HS-27A (cell line): ENCODE measurements around the gene IPP.
"Not testable (repeated sequence)": the region's sequence is repeated elsewhere in the genome, so short reads cannot be mapped to it uniquely, and the experiment has no call there.

Source experiments
- DNase-seq: peaks from one replicate; pipeline ENCODE4 v3.0.0-alpha.2; 2012; ENCODE audit warnings: low read depth, missing footprints

The IPP gene

GRCh38 chr1:45684402-45684801, 66.1 kb downstream of the IPP start:
- no peak for DNase-seq

GRCh38 chr1:45682942-45683341, 67.5 kb downstream of the IPP start:
- DNase-seq, result no peak

DNA sequence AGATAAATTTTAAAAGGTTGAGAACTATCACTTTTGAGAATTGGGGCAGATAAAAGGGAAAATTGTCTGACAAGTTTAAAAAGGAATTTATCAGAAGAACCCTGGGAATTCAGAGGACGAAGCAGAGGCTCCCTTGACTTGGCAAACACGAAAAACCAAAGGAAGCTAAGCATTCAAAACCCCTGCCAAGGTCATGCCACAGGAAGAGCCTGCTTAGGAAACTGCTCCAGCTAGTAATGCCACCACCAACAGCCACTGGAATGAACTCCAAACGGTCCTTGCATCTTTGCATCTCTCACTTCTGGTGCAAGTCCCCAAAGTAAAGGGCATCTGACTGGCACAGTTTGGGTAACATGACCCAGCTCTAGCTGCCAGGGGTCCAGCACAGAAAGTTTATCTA, 71.3 kb downstream of the IPP start:
- peak; percentile 33 for DNase-seq

- DNase-seq, result no peak
Measured at GRCh38 chr1:45678489-45678888, 72.0 kb downstream of the IPP start.

GRCh38 chr1:45677751-45678245, 72.7 kb downstream of the IPP start:
- DNase-seq, result no peak

- not testable (repeated sequence) for DNase-seq
Measured at GRCh38 chr1:45676553-45676952, 73.9 kb downstream of the IPP start.

DNA sequence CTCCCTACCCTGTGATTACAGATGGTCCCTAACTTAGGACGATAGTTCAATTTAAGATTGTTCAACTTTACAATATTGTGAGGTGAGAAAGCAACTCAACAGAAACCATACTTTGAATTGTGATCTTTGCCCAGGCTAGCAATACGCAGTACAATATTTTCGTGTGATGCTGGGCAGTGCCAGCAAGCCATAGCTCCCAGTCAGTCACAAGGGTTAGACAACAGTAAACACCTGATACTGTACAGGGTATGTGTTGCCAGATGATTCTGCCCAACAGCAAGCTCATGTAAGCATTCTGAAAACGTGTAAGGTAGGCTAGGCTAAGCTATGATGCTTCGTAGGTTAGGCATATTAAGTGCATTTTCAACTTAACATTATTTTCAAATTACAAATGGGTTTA, 76.0 kb downstream of the IPP start:
- DNase-seq, result no peak

GRCh38 chr1:45673956-45674355, 76.5 kb downstream of the IPP start:
- no peak for DNase-seq

DNA sequence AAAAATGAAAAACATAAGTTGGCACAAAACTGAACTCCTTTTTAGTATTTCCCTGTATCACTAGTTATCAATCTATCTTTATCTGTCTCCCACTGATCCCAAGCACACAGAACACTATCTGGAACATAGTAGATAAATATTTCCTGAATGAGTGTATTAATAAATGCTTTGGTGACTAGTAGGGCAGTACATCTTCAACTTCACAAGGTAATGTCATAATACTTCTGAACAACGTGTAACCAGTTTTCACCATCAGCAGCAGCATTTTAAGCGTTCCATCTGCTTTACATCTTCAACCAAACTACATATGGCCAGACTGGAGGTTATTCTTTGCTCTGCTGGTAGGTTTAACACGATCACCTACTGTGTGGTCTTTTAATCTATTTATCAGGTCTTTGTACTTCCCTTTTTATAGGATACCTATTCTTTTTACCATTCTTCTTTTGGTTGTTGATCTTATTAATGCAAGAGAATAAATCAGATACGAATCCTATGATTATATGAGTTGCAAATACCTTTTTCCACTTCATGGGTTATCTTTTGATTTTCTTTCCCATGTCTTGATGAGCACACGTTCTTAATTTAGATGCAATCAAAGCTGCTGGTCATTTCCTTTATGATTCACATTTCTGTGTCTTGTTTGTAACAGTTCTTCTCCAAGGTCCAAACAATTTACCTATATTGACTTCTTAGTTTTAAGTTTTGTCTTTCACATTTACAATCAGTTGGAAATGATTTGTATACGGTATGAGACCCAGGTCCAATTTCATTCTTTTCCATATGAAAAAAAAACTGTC, 80.4 kb downstream of the IPP start:
- no peak for DNase-seq

DNA sequence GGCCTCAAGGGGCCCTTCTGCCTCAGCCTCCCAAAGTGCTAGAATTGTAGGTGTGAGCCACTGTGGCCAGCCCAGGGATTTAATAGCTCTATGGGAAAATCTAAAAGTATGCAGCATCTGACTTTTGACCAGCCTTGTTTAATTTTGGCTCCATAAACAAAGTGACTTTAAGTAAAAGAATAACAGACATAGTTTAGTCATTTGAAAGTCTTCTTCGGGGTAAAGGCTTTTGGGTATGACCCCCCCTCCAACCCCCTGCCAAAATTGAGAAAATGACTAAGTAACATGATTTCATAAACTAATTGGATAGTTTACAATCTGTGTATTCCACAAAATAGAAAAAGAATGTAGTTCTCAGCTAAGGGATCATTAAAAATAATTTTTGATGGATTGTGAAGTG, 81.1 kb downstream of the IPP start:
- DNase-seq, result no peak

DNA sequence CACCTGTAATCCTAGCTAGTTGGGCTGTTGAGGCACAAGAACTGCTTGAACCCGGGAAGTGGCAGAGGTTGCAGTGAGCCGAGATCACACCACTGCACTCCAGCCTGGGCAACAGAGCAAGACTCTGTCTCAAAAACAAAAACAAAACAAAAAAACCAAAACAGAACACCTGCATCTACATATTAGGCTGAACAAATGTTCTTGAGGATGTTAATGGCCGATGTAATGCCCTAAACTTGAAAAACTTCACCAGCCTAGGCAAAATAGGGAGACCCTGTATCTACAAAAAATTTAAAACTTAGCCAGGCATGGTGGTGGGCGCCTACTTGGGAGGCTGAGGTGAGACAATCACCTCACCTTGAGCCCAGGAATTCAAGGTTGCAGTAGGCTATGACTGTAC, 81.9 kb downstream of the IPP start:
- DNase-seq, result no peak

DNA sequence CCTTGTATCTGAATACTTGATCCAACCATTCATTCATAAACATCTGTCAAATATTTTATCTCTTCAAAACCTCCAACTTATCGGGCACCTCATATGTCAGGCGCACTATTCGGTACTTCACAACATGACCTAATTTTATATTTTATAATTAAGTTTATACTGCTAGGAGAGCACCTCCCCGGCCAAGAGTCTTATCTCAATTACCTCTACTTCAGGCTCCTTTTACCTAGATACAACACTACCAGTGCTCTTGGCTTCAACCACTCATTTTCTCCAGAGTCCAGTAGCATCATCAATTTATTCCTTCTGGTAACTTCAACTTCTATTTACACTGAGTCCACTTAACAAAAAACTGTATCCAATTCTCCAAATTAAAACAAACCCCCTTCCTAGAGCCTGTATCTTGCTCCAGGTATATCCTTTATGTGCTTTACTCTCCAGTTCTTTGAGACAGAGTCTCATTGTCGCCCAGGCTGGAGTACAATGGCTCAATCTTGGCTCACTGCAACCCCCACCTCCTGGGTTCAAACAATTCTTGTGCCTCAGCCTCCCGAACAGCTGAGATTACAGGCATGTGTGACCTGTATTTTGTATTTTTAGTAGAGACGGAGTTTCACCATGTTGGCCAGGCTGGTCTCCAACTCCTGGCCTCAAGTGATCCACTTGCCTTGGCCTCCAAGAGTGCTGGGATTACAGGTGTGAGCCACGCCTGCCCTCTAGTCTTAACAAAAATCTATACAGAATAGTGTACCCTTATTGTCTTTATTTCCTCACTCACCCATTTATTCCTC, 82.9 kb downstream of the IPP start:
- DNase-seq, result no peak

- no peak for DNase-seq
Measured at GRCh38 chr1:45666836-45667235, 83.6 kb downstream of the IPP start.

DNA sequence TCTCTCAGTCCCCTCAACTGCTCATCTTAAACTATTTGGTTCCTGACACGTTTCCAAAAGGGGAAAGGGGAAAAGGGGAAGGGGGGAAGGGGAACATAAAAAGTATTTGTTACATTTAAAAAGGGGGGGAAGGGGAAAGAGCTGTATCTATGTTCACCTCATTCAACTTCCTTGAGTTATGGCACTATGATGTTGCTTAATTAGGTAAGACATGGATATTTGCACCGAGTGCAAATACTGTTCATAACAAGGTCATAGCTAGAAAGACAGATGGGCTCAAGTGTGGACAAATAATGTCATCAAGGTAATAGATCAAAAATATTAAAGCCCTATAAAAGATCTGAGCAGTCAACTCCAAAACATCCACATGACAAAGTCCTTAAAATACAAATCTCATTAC, 90.1 kb downstream of the IPP start:
- no peak for DNase-seq

DNA sequence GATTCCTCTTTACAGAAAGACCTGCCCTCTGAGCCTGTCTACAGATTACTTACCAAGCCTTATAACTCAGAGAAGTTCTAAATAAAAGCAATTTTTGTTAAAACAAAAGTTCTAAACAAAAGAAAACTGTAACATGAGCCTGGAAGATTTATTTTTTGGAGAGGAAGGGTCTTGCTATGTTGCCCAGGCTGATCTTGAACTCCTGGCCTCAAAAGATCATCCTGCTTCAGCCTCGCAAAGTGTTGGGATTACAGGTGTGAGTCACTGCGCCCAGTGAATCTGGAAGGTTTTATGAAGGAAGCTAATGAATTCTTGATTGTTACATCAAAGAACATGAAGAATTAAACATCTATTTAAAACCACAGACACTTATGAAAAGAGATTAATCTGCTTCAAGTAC, 91.2 kb downstream of the IPP start:
- DNase-seq, result no peak

GRCh38 chr1:45658171-45658570, 92.3 kb downstream of the IPP start:
- DNase-seq, result no peak

DNA sequence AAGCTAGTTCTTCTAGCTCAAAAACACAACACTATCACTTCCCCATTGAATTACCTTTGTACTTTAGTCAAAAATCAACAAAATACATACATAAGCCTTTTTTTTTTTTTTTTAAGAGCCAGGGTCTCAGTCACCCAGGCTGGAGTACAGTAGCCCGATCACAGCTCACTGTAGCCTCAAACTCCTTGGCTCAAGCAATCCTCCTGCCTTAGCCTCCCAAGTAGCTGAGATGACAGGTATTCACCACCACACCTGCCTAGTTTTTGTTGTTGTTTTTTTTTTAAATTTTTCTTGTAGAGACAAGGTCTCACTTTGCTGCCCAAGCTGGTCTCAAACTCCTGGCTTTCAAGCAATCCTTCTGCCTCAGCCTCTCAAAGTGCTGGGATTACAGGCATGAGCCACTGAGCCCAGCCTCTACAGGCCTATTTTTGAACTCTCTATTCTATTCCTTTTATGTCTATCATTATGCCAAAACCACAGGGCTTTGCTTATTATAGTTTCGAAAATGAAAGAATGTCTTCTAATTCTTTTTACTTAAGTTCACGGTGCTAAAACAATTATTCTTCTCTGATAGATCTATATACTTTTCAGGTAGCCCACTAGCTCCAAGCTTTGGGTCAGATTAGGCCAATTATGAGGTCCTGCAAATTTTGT, 93.8 kb downstream of the IPP start:
- no peak for DNase-seq

DNA sequence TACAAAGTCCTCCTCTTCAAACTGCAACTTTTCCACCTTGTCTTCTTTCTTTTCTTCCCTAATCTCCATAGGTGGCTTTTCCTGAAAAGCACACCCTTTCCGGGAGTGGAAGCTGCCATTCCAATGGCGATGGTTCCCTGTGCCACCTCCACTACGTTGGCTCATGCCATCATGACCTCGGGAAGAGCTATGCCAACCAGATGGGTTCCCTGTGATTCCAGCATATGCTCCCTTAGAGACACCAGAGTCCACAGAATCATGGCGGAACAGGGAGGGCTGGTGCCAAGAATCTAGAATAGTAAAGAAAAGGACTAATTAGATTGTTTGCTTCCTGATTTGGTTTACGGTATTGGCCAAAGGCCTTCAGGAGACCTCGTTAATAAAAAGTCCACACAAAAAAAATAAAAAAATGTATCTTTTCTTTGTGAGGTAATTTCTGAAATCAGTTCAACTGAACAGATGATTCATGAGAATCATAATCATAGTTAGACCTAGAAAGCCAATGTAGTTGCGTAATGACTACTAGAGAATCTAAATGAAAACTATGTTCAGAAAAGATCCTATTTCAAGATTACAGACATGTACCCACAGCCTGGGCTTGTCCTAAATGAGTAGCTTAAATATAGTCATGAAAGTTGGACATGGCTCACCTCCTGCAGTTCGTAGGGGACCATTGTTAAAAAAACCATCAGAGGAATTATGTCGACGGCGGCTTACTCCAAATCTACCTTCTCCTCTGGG, 95.7 kb downstream of the IPP start:
- no peak for DNase-seq
